Measurements from ENCODE around the gene TMEM225B.
"Not testable (repeated sequence)": the region's sequence is repeated elsewhere in the genome, so short reads cannot be mapped to it uniquely, and the experiment has no call there.

The TMEM225B gene

DNA sequence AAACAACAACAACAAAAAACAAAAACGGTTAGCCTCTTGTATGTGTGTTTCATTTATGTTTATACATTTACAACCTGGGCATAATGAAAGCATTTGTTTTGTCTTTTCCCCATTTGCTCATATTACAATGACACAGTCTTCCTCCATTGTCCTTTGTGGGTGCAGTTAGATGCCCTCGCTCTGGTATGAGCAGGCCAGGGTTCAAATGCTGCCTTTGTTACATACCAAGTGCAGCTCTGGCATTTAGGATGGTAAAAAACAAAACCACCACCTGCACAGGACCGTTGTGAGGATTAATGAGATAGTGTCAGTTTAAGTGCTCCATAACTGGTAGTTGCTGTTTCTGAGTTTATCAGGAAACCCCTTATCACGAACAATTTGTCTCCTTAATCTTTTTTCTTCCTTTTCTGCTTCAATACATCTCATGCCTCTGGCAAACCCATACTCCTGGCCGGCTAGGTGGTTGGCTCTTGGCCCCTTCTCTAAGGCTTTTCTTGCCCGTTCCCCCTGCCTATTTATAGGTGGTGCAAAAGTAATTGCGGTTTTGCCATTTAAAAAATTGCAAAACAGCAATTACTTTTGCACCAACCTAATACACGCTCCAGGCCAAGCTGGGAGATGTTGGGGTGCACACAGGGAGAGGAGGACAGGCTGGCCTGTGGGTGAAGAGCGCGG, 18.6 kb upstream of the TMEM225B start:
- H3K27me3 ChIP-seq (ENCODE audit: control insufficient read depth, insufficient read depth, low read length, poor library complexity, severe bottlenecking): no peaks in the 10 kb centered on the region
- 83 to 89% methylated on average over 8 to 10 of the region's 10 CpGs for WGBS, 2 experiments
- peak overlapping the region; percentile 39 for H3K4me3 ChIP-seq (ENCODE audit: insufficient read depth, low read depth, low read length)
- H3K36me3 ChIP-seq (ENCODE audit: control insufficient read depth, insufficient read depth, low read length): no peaks in the 10 kb centered on the region
- H3K9me3 ChIP-seq (ENCODE audit: control insufficient read depth, low read length): no peaks in the 10 kb centered on the region
- H3K27ac ChIP-seq (ENCODE audit: insufficient read depth, low read depth, low read length, poor library complexity, severe bottlenecking): no peak overlapping the region
- H3K4me1 ChIP-seq (ENCODE audit: control insufficient read depth, insufficient read depth, low read length): no peaks in the 10 kb centered on the region

DNA sequence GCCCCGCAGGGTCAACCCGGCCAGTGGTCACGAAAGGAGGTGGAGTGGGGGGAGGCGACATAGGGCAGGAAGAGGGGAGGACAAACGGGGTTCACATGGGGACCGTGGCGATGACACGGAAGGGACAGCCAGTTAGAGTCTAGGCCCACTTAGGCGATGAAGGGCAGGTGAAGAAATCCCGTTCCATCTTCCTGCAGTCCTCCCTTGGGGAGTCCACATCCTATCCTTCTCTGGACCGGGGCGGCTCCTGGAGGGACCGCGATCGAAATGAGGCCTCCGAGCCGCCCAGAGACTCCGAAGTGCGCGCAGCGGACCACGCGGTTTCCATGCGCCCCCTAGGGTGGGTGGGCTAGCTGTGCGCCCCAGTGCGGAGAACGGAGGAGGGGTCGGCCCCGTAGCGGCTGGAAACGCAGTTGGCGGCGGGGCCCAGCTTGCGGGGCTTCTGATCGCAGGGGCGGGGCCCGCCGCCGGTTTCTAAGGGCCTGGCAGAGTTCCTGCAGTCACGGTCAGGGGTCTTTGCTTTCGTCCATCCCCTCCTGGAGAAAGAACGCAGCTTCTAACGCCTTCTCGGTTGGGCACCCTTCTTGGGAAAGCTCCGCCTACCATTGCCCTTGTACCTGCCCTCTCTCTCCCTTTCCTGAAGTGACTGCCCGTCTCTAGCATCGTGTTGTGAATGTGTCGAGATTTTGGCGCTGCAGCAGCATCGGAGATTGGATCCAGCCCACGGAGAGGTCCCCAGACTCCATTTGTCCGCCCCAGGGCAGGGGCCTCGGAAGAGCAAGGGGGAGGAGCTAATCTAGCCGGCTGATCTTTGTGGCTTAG, 17.9 kb upstream of the TMEM225B start:
- H3K9me3 ChIP-seq (ENCODE audit: control insufficient read depth, low read length): no peaks in the 10 kb centered on the region
- no peaks in the 10 kb centered on the region for H3K36me3 ChIP-seq (ENCODE audit: control insufficient read depth, insufficient read depth, low read length)
- H3K27ac ChIP-seq (ENCODE audit: insufficient read depth, low read depth, low read length, poor library complexity, severe bottlenecking): no peak overlapping the region
- peak overlapping the region; percentile 39 for H3K4me3 ChIP-seq (ENCODE audit: insufficient read depth, low read depth, low read length)
- no peaks in the 10 kb centered on the region for H3K27me3 ChIP-seq (ENCODE audit: control insufficient read depth, insufficient read depth, low read length, poor library complexity, severe bottlenecking)
- WGBS, 2 experiments: 9% methylated on average over 54 of the region's 54 CpGs
- no peaks in the 10 kb centered on the region for H3K4me1 ChIP-seq (ENCODE audit: control insufficient read depth, insufficient read depth, low read length)

DNA sequence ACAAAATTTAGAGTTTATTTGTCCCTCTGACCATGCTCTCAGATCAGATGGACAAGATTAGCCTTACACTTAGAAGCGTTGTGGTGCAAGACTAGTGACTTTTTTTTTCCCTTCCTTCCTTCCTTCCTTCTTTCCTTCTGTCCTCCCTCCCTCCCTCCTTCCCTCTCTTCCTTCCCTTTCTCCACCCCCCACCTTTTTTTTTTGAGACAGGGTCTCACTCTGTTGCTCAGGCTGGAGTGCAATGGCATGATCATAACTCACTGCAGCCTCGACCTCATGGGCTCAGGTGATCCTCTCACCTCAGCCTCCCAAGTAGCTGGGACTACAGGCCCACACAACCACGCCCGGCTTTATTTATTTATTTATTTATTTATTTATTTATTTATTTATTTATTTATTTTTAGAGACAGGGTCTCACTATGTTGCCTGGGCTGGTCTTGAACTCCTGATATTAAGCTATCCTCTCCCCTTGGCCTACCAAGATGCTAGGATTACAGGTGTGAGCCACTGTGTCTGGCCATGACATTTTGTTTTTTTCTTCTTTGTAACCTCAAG, 17.2 kb upstream of the TMEM225B start:
- not testable (repeated sequence) for H3K4me1 ChIP-seq (ENCODE audit: control insufficient read depth, insufficient read depth, low read length); H3K27ac ChIP-seq (ENCODE audit: insufficient read depth, low read depth, low read length, poor library complexity, severe bottlenecking); H3K9me3 ChIP-seq (ENCODE audit: control insufficient read depth, low read length); H3K27me3 ChIP-seq (ENCODE audit: control insufficient read depth, insufficient read depth, low read length, poor library complexity, severe bottlenecking); H3K36me3 ChIP-seq (ENCODE audit: control insufficient read depth, insufficient read depth, low read length)
- 40 to 45% methylated on average over 2 of the region's 4 CpGs for WGBS, 2 experiments
- H3K4me3 ChIP-seq (ENCODE audit: insufficient read depth, low read depth, low read length): peak overlapping the region; percentile 39

- Histone ChIP-seq H3K27me3 (ENCODE audit: control insufficient read depth, insufficient read depth, low read length, poor library complexity, severe bottlenecking) (no peaks in the 10 kb centered on the region), H3K4me3 (ENCODE audit: insufficient read depth, low read depth, low read length) (no peak overlapping the region), H3K9me3 (ENCODE audit: control insufficient read depth, low read length) (no peaks in the 10 kb centered on the region), H3K4me1 (ENCODE audit: control insufficient read depth, insufficient read depth, low read length) (no peaks in the 10 kb centered on the region), H3K27ac (ENCODE audit: insufficient read depth, low read depth, low read length, poor library complexity, severe bottlenecking) (no peak overlapping the region), H3K36me3 (ENCODE audit: control insufficient read depth, insufficient read depth, low read length) (no peaks in the 10 kb centered on the region)
- 94% methylated on average over 3 of the region's 3 CpGs; no CpG with 5 or more reads in 1 of the 2 experiments for WGBS, 2 experiments
Observed at GRCh38 chr7:99588868-99589267, 9.2 kb upstream of the TMEM225B start.

DNA sequence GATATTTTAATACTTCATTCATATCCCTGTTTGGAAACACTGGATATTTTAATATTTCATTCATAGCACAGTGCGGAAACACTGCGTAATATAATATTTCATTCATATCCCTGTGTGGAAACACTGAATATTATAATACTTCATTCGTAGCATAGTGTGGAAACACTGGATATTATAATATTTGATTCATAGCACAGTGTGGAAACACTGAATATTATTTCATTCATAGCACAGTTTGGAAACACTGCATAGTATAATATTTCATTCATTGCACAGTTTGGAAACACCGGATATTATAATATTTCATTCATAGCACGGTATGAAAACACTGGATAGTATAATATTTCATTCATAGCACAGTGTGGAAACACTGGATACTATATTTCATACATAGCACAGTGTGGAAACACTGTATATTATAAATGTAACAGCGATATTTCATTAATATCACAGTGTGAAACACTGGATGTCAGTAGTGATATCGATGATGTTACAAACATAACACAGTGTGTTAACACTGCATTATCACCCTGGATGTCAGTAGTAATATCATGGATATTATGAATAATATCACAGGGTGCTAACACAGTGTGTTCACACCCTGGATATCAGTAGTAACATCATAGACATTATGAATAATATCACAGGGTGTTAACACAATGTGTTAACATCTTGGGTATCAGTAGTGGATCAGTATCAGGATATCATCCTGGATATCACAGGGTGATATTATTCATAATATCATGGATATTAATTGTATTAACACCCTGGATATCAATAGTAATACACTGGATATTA, 2.9 kb upstream of the TMEM225B start:
- 90 to 98% methylated on average over 2 to 5 of the region's 7 CpGs for WGBS, 2 experiments
- H3K36me3 ChIP-seq (ENCODE audit: control insufficient read depth, insufficient read depth, low read length): no peaks in the 10 kb centered on the region

GRCh38 chr7:99596408-99596955, 1.6 kb upstream of the TMEM225B start:
- H3K4me1 ChIP-seq (ENCODE audit: control insufficient read depth, insufficient read depth, low read length): no peaks in the 10 kb centered on the region
- no peak overlapping the region for H3K27ac ChIP-seq (ENCODE audit: insufficient read depth, low read depth, low read length, poor library complexity, severe bottlenecking)
- no peaks in the 10 kb centered on the region for H3K36me3 ChIP-seq (ENCODE audit: control insufficient read depth, insufficient read depth, low read length)
- H3K4me3 ChIP-seq (ENCODE audit: insufficient read depth, low read depth, low read length): no peak overlapping the region
- WGBS, 2 experiments: 83% methylated on average over 1 of the region's 1 CpG; no CpG with 5 or more reads in 1 of the 2 experiments
- no peaks in the 10 kb centered on the region for H3K9me3 ChIP-seq (ENCODE audit: control insufficient read depth, low read length)
- no peaks in the 10 kb centered on the region for H3K27me3 ChIP-seq (ENCODE audit: control insufficient read depth, insufficient read depth, low read length, poor library complexity, severe bottlenecking)

More for the DNA sequence above, 2.9 kb upstream of the TMEM225B start:
- Histone ChIP-seq H3K4me1 (ENCODE audit: control insufficient read depth, insufficient read depth, low read length) (no peaks in the 10 kb centered on the region), H3K4me3 (ENCODE audit: insufficient read depth, low read depth, low read length) (no peak overlapping the region), H3K9me3 (ENCODE audit: control insufficient read depth, low read length) (no peaks in the 10 kb centered on the region), H3K27ac (ENCODE audit: insufficient read depth, low read depth, low read length, poor library complexity, severe bottlenecking) (no peak overlapping the region), H3K27me3 (ENCODE audit: control insufficient read depth, insufficient read depth, low read length, poor library complexity, severe bottlenecking) (no peaks in the 10 kb centered on the region)

GRCh38 chr7:99599836-99600235, 1.8 kb downstream of the TMEM225B start:
- Histone ChIP-seq H3K27me3 (ENCODE audit: control insufficient read depth, insufficient read depth, low read length, poor library complexity, severe bottlenecking) (no peaks in the 10 kb centered on the region), H3K9me3 (ENCODE audit: control insufficient read depth, low read length) (no peaks in the 10 kb centered on the region), H3K36me3 (ENCODE audit: control insufficient read depth, insufficient read depth, low read length) (no peaks in the 10 kb centered on the region), H3K27ac (ENCODE audit: insufficient read depth, low read depth, low read length, poor library complexity, severe bottlenecking) (no peak overlapping the region), H3K4me3 (ENCODE audit: insufficient read depth, low read depth, low read length) (no peak overlapping the region), H3K4me1 (ENCODE audit: control insufficient read depth, insufficient read depth, low read length) (no peaks in the 10 kb centered on the region)
- 87 to 89% methylated on average over 4 of the region's 4 CpGs for WGBS, 2 experiments

- Histone ChIP-seq H3K4me3 (ENCODE audit: insufficient read depth, low read depth, low read length) (no peak overlapping the region), H3K36me3 (ENCODE audit: control insufficient read depth, insufficient read depth, low read length) (no peaks in the 10 kb centered on the region), H3K27ac (ENCODE audit: insufficient read depth, low read depth, low read length, poor library complexity, severe bottlenecking) (no peak overlapping the region), H3K9me3 (ENCODE audit: control insufficient read depth, low read length) (no peaks in the 10 kb centered on the region), H3K27me3 (ENCODE audit: control insufficient read depth, insufficient read depth, low read length, poor library complexity, severe bottlenecking) (no peaks in the 10 kb centered on the region), H3K4me1 (ENCODE audit: control insufficient read depth, insufficient read depth, low read length) (no peaks in the 10 kb centered on the region)
- 65 to 71% methylated on average over 7 of the region's 7 CpGs for WGBS, 2 experiments
Observed at GRCh38 chr7:99601656-99602310, 3.7 kb downstream of the TMEM225B start.

- H3K4me1 ChIP-seq (ENCODE audit: control insufficient read depth, insufficient read depth, low read length): no peaks in the 10 kb centered on the region
- H3K27ac ChIP-seq (ENCODE audit: insufficient read depth, low read depth, low read length, poor library complexity, severe bottlenecking): no peak overlapping the region
- WGBS, 2 experiments: 88 to 90% methylated on average over 7 of the region's 7 CpGs
- H3K9me3 ChIP-seq (ENCODE audit: control insufficient read depth, low read length): no peaks in the 10 kb centered on the region
- no peaks in the 10 kb centered on the region for H3K27me3 ChIP-seq (ENCODE audit: control insufficient read depth, insufficient read depth, low read length, poor library complexity, severe bottlenecking)
- H3K4me3 ChIP-seq (ENCODE audit: insufficient read depth, low read depth, low read length): no peak overlapping the region
- H3K36me3 ChIP-seq (ENCODE audit: control insufficient read depth, insufficient read depth, low read length): no peaks in the 10 kb centered on the region
Observed at GRCh38 chr7:99605527-99605926, 7.5 kb downstream of the TMEM225B start.
